T-cell (primary cell): ENCODE data around the gene ADCY10. TPM values are rescaled to one million over a fixed set of nuclear protein-coding genes. Genes with fewer than 3 reads are reported as not detected.

Experiments used
- ATAC-seq, 4 experiments: fragments of 200-7000 bp in 3 of 4; fragments of 150-1000 bp in 1 of 4; cut with Tn5 transposase; replicated peaks in 1 of 4; 1 replicate in 3 of 4; 2 replicates in 1 of 4; pipeline ENCODE4 v1.10.0; 2021; ENCODE audit warnings: moderate library complexity in 3 of 4, mild to moderate bottlenecking in 2 of 4, moderate number of reproducible peaks in 1 of 4
- CTCF ChIA-PET, 2 donors: fragments of 300-600 bp; sonication (Branson Sonifier 250); formaldehyde crosslinking; loops; one replicate each; lab custom pipeline; 2022; ENCODE audit warnings: antibody characterized with exemption in 2 of 2; lab: Charles Lee
- POLR2A ChIA-PET, 2 donors: fragments of 300-600 bp; sonication (Branson Sonifier 250); formaldehyde crosslinking; loops; one replicate each; lab custom pipeline; 2022; ENCODE audit warnings: antibody characterized with exemption in 2 of 2; lab: Charles Lee
- DNase-seq, 35 experiments: peaks; one replicate each; pipeline versions ENCODE4 v3.0.0 to v3.0.0-alpha.2; 2013 to 2023
- H3K27ac ChIP-seq: one replicate; pipeline ENCODE4 v1.5.1; 2013; ENCODE audit warnings: low read length
- H3K27me3 ChIP-seq, 2 experiments: replicated peaks in 1 of 2; 1 replicate in 1 of 2; 2 replicates in 1 of 2; pipeline versions ENCODE4 v1.6.1 to v1.7.0; 2013; ENCODE audit warnings: low read length in 1 of 2, mixed read lengths in 1 of 2; ENCODE audit not compliant: control insufficient read depth in 2 of 2, insufficient read depth in 2 of 2; ENCODE audit errors: extremely low read depth in 1 of 2
- H3K36me3 ChIP-seq, 2 donors: 1 replicate in 1 of 2; 2 replicates in 1 of 2; pipeline versions ENCODE4 v1.6.1 to v1.7.0; 2013; ENCODE audit warnings: low read length in 1 of 2; ENCODE audit not compliant: control insufficient read depth in 2 of 2, insufficient read depth in 1 of 2; ENCODE audit errors: extremely low read depth in 1 of 2
- H3K4me1 ChIP-seq, 2 experiments: 1 replicate in 1 of 2; 2 replicates in 1 of 2; pipeline versions ENCODE4 v1.6.1 to v1.7.0; 2013; ENCODE audit warnings: low read length in 2 of 2, mixed read lengths in 1 of 2; ENCODE audit not compliant: insufficient read depth in 2 of 2, control insufficient read depth in 1 of 2; ENCODE audit errors: extremely low read depth in 1 of 2
- H3K4me3 ChIP-seq, 2 donors: 1 replicate in 1 of 2; 2 replicates in 1 of 2; pipeline versions ENCODE4 v1.5.1 to v1.7.0; 2013; ENCODE audit warnings: mild to moderate bottlenecking in 2 of 2, low read length in 1 of 2, moderate library complexity in 1 of 2; ENCODE audit not compliant: control insufficient read depth in 1 of 2; ENCODE audit errors: extremely low read depth in 1 of 2
- H3K9me3 ChIP-seq: 2 replicates; pipeline ENCODE4 v1.7.0; 2013
- H3K27ac Mint-ChIP-seq, 2 donors: one replicate each; pipeline ENCODE4 v1.8.0; 2020 to 2021; ENCODE audit warnings: mild to moderate bottlenecking in 2 of 2, mixed read lengths in 2 of 2
- H3K27me3 Mint-ChIP-seq, 2 donors: one replicate each; pipeline ENCODE4 v1.8.0; 2021 to 2022; ENCODE audit warnings: mixed read lengths in 2 of 2
- H3K36me3 Mint-ChIP-seq: one replicate; pipeline ENCODE4 v1.8.0; 2021; ENCODE audit warnings: mixed read lengths
- H3K4me1 Mint-ChIP-seq, 3 donors: one replicate each; pipeline ENCODE4 v1.8.0; 2020 to 2022; ENCODE audit warnings: mixed read lengths in 3 of 3, mild to moderate bottlenecking in 1 of 3
- H3K4me3 Mint-ChIP-seq, 3 donors: one replicate each; pipeline ENCODE4 v1.8.0; 2020 to 2022; ENCODE audit warnings: mild to moderate bottlenecking in 3 of 3, mixed read lengths in 3 of 3, moderate library complexity in 3 of 3
- H3K9me3 Mint-ChIP-seq, 3 donors: one replicate each; pipeline ENCODE4 v1.8.0; 2020 to 2022; ENCODE audit warnings: mixed read lengths in 3 of 3
- WGBS: methylation state at CpG from one replicate; pipeline ENCODE4 v1.1.5; 2013; ENCODE audit warnings: missing lambda C conversion rate; ENCODE audit not compliant: insufficient coverage; 5-methylcytosine and 5-hydroxymethylcytosine counted together
- total RNA-seq, 35 experiments: library from RNA in 6 of 35; stranded (reverse) in 6 of 35; fragments of 120-200 nt in 1 of 35; gene quantifications; one replicate each; pipeline versions ENCODE4 v1.2.1 to v1.2.4 and lab custom pipeline; 2013 to 2026

The ADCY10 gene
- total RNA-seq, 5 donors from 2014 or later (not counting 1 experiment from before 2014, with no cell fraction given), result 0.06 to 0.82 (median 0.44) TPM

- peaks cover 26% of the 10 kb centered on the region for H3K36me3 Mint-ChIP-seq
- DNase-seq (no peak), ATAC-seq (no peak)
- H3K4me3 Mint-ChIP-seq, result no peak overlapping the region
- peaks cover 16 to 21% (median 20%) of the 10 kb centered on the region in 3 donors for H3K4me1 Mint-ChIP-seq
- Histone ChIP-seq H3K4me3 (no peak overlapping the region), H3K36me3 (peaks cover 0 to 4% of the 10 kb centered on the region in 2 donors), H3K27me3 (no peaks in the 10 kb centered on the region), H3K27ac (no peak overlapping the region), H3K4me1 (no peaks in the 10 kb centered on the region), H3K9me3 (no peaks in the 10 kb centered on the region)
- POLR2A ChIA-PET, result interaction anchor here in 1 of 2 donors (0.7 kb wide), 1 partner anchor 90 kb away, joined by 3 read pairs; no protein-coding TSS in a partner anchor
- no peak overlapping the region for H3K27ac Mint-ChIP-seq
- no peaks in the 10 kb centered on the region for H3K27me3 Mint-ChIP-seq
- CTCF ChIA-PET, result interaction anchor here in 1 of 2 donors (0.8 kb wide), 1 partner anchor 10 kb away, joined by 4 read pairs; the partner anchor contains the start of gene ADCY10
- H3K9me3 Mint-ChIP-seq, result no peaks in the 10 kb centered on the region
- WGBS, result no CpG with 5 or more reads among the region's 3 CpGs
These were observed 9.6 kb upstream of the ADCY10 start for GRCh38 chr1:167923324-167924056.

GRCh38 chr1:167922611-167923074, 8.7 kb upstream of the ADCY10 start:
- Histone ChIP-seq H3K36me3 (peaks cover 0 to 12% of the 10 kb centered on the region in 2 donors), H3K27me3 (no peaks in the 10 kb centered on the region), H3K4me3 (no peak overlapping the region), H3K27ac (no peak overlapping the region), H3K4me1 (no peaks in the 10 kb centered on the region), H3K9me3 (no peaks in the 10 kb centered on the region)
- POLR2A ChIA-PET, result no interaction called here
- no peaks in the 10 kb centered on the region for H3K9me3 Mint-ChIP-seq
- CTCF ChIA-PET, result no interaction called here
- H3K4me3 Mint-ChIP-seq, result no peak overlapping the region
- ATAC-seq (no peak), DNase-seq (no peak)
- H3K27ac Mint-ChIP-seq, result no peak overlapping the region
- peaks cover 16 to 21% (median 19%) of the 10 kb centered on the region in 3 donors for H3K4me1 Mint-ChIP-seq
- WGBS, result no CpG with 5 or more reads among the region's 1 CpG
- peaks cover 28% of the 10 kb centered on the region for H3K36me3 Mint-ChIP-seq
- no peaks in the 10 kb centered on the region for H3K27me3 Mint-ChIP-seq

GRCh38 chr1:167922023-167922422, 8.1 kb upstream of the ADCY10 start:
- H3K4me3 Mint-ChIP-seq, result no peak overlapping the region
- Histone ChIP-seq H3K27ac (no peak overlapping the region), H3K27me3 (no peaks in the 10 kb centered on the region), H3K4me1 (no peaks in the 10 kb centered on the region), H3K9me3 (no peaks in the 10 kb centered on the region), H3K36me3 (peaks cover 0 to 12% of the 10 kb centered on the region in 2 donors), H3K4me3 (no peak overlapping the region)
- ATAC-seq (no peak), DNase-seq (no peak)
- H3K9me3 Mint-ChIP-seq, result no peaks in the 10 kb centered on the region
- peaks cover 14 to 21% (median 16%) of the 10 kb centered on the region in 3 donors for H3K4me1 Mint-ChIP-seq
- H3K27me3 Mint-ChIP-seq, result no peaks in the 10 kb centered on the region
- ChIA-PET POLR2A (no interaction called here), CTCF (no interaction called here)
- no peak overlapping the region for H3K27ac Mint-ChIP-seq
- peaks cover 26% of the 10 kb centered on the region for H3K36me3 Mint-ChIP-seq

GRCh38 chr1:167916766-167917511, 3.0 kb upstream of the ADCY10 start:
- Histone ChIP-seq H3K9me3 (no peaks in the 10 kb centered on the region), H3K4me3 (no peak overlapping the region), H3K27me3 (no peaks in the 10 kb centered on the region), H3K36me3 (peaks cover 7 to 18% of the 10 kb centered on the region in 2 donors), H3K27ac (no peak overlapping the region), H3K4me1 (no peaks in the 10 kb centered on the region)
- H3K36me3 Mint-ChIP-seq, result peaks cover 29% of the 10 kb centered on the region
- no peaks in the 10 kb centered on the region for H3K9me3 Mint-ChIP-seq
- H3K4me1 Mint-ChIP-seq, result peaks cover 0 to 1% (median 0%) of the 10 kb centered on the region in 3 donors
- CTCF ChIA-PET, result no interaction called here
- no peak overlapping the region for H3K27ac Mint-ChIP-seq
- no peak overlapping the region for H3K4me3 Mint-ChIP-seq
- POLR2A ChIA-PET, result no interaction called here
- no peaks in the 10 kb centered on the region for H3K27me3 Mint-ChIP-seq
- no peak for ATAC-seq
- WGBS, result no CpG with 5 or more reads among the region's 6 CpGs
- no peak for DNase-seq

- DNase-seq (no peak), ATAC-seq (no peak)
- WGBS, result 100% methylated on average over 4 of the region's 8 CpGs
- H3K27me3 ChIP-seq, result no peaks in the 10 kb centered on the region
- Mint-ChIP-seq H3K36me3 (peaks cover 29% of the 10 kb centered on the region), H3K27me3 (no peaks in the 10 kb centered on the region), H3K4me3 (no peak overlapping the region), H3K27ac (no peak overlapping the region), H3K4me1 (no peaks in the 10 kb centered on the region), H3K9me3 (no peaks in the 10 kb centered on the region)
- no peak overlapping the region for H3K27ac ChIP-seq
- no peaks in the 10 kb centered on the region for H3K4me1 ChIP-seq
- no peaks in the 10 kb centered on the region for H3K9me3 ChIP-seq
- peaks cover 7 to 18% of the 10 kb centered on the region in 2 donors for H3K36me3 ChIP-seq
- ChIA-PET CTCF (no interaction called here), POLR2A (interaction anchor here in 1 of 2 donors (0.6 kb wide), 1 partner anchor 125 kb away, joined by 5 read pairs; no protein-coding TSS in a partner anchor)
- no peak overlapping the region for H3K4me3 ChIP-seq
These were observed 1.6 kb upstream of the ADCY10 start for GRCh38 chr1:167915569-167915968.

DNA sequence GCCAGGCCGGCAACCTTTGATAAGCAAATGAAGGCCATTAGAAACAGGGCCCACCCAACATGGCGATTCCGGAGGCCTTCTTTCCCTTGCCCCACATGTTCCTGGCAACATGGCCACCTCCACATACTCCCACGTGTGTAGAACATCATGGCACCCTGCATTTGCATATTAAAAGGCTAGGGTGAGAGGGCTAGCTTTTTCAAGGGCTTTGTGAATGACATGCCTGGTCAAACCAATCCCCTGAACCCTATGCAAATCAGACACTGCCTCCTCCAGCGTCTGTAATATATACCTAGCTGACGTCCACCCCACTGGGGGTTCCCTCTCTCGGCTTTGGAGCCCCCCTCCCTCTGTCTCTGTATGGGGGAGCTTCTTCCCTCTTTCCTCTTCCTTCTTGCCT, 1.6 kb downstream of the ADCY10 start:
- Histone ChIP-seq H3K36me3 (peaks cover 5 to 7% of the 10 kb centered on the region in 2 donors), H3K9me3 (no peaks in the 10 kb centered on the region), H3K4me3 (no peak overlapping the region), H3K27me3 (no peaks in the 10 kb centered on the region), H3K27ac (no peak overlapping the region), H3K4me1 (no peaks in the 10 kb centered on the region)
- Mint-ChIP-seq H3K27me3 (peaks cover 0 to 5% of the 10 kb centered on the region in 2 donors), H3K36me3 (peaks cover 16% of the 10 kb centered on the region), H3K27ac (no peak overlapping the region), H3K4me3 (no peak overlapping the region), H3K4me1 (no peaks in the 10 kb centered on the region), H3K9me3 (peaks cover 6 to 14% (median 10%) of the 10 kb centered on the region in 3 donors)
- 100% methylated on average over 2 of the region's 7 CpGs for WGBS
- DNase-seq, result no peak
- no peak for ATAC-seq
- POLR2A ChIA-PET, result no interaction called here
- CTCF ChIA-PET, result no interaction called here
